HG02884 (cell line): Measurements from ENCODE around the gene CAND1.
A peak's percentile ranks its signal among the peaks of the same experiment; 100 is the strongest.

Experiments
- ATAC-seq: cut with Tn5 transposase; IDR thresholded peaks from one replicate; pipeline ENCODE4 v1.9.1; 2021; ENCODE audit warnings: mild to moderate bottlenecking, moderate library complexity; ENCODE audit not compliant: unreplicated experiment

The CAND1 gene

GRCh38 chr12:67268896-67269632, at the start of gene CAND1:
Gene CAND1 (plus strand): TSS chr12:67269358. CDS start chr12:67269718, 360 bp downstream.
- peak; percentile 72 for ATAC-seq

- ATAC-seq, result no peak
Observed at GRCh38 chr12:67220065-67220464, 49.1 kb upstream of the CAND1 start.

GRCh38 chr12:67222302-67222701, 46.9 kb upstream of the CAND1 start:
- ATAC-seq, result no peak

GRCh38 chr12:67223225-67223624, 45.9 kb upstream of the CAND1 start:
- ATAC-seq, result no peak

- ATAC-seq, result no peak
Observed at GRCh38 chr12:67237231-67237630, 31.9 kb upstream of the CAND1 start.

GRCh38 chr12:67239061-67239460, 30.1 kb upstream of the CAND1 start:
- no peak for ATAC-seq

- no peak for ATAC-seq
Observed at GRCh38 chr12:67241482-67241881, 27.7 kb upstream of the CAND1 start.

GRCh38 chr12:67243260-67243659, 25.9 kb upstream of the CAND1 start:
- ATAC-seq, result no peak

GRCh38 chr12:67245571-67245970, 23.6 kb upstream of the CAND1 start:
- ATAC-seq, result no peak

GRCh38 chr12:67251012-67251411, 18.1 kb upstream of the CAND1 start:
- no peak for ATAC-seq

GRCh38 chr12:67254372-67255026, 14.7 kb upstream of the CAND1 start:
- no peak for ATAC-seq

- no peak for ATAC-seq
Observed at GRCh38 chr12:67256649-67257048, 12.5 kb upstream of the CAND1 start.

- no peak for ATAC-seq
Observed at GRCh38 chr12:67263471-67263870, 5.7 kb upstream of the CAND1 start.

- peak; percentile 75 for ATAC-seq
Observed at GRCh38 chr12:67268335-67268895, 743 bp upstream of the CAND1 start.

GRCh38 chr12:67269633-67270573, 745 bp downstream of the CAND1 start:
- peak; percentile 3 for ATAC-seq

- ATAC-seq, result no peak
Observed at GRCh38 chr12:67270622-67271021, 1.5 kb downstream of the CAND1 start.

- ATAC-seq, result no peak
Observed at GRCh38 chr12:67271976-67272375, 2.8 kb downstream of the CAND1 start.

- ATAC-seq, result no peak
Observed at GRCh38 chr12:67274186-67274585, 5.0 kb downstream of the CAND1 start.

- no peak for ATAC-seq
Observed at GRCh38 chr12:67275380-67275913, 6.3 kb downstream of the CAND1 start.

GRCh38 chr12:67276421-67276820, 7.3 kb downstream of the CAND1 start:
- no peak for ATAC-seq

GRCh38 chr12:67279637-67280036, 10.5 kb downstream of the CAND1 start:
- no peak for ATAC-seq
